HuH-7.5 (cell line): Measurements from ENCODE around the gene MRPL18.
"Not testable (repeated sequence)": the region's sequence is repeated elsewhere in the genome, so short reads cannot be mapped to it uniquely, and the experiment has no call there.

Source experiments
- DNase-seq: peaks from one replicate; pipeline ENCODE4 v3.0.0; 2011; ENCODE audit warnings: low spot score

MRPL18 gene

DNA sequence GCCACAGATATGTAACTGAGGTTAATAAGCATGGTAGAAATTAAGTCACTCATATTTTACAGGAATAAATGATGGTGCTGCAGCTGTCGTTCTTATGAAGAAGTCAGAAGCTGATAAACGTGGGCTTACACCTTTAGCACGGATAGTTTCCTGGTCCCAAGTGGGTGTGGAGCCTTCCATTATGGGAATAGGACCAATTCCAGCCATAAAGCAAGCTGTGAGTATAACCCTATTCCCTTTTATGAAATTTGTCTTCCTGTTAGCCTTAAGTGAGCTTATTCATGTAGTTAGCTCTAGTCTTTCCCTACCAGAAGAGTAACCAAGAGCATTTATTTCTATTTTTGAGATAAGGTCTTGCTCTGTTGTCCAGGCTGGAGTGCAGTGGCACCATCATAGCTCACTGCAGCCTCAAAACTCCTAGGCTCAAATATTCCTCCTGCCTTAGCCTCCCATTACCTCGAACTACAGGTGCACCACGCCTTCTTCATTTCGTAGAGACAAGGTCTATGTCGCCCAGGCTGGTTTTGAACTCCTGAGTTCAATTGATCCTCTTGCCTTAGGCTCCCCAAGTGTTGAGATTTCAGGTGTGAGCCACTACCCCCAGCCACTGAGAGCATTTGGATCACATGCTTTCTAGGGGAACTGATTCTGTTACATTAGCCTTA is 12.9 kb upstream of the MRPL18 start:
- no peak for DNase-seq

DNA sequence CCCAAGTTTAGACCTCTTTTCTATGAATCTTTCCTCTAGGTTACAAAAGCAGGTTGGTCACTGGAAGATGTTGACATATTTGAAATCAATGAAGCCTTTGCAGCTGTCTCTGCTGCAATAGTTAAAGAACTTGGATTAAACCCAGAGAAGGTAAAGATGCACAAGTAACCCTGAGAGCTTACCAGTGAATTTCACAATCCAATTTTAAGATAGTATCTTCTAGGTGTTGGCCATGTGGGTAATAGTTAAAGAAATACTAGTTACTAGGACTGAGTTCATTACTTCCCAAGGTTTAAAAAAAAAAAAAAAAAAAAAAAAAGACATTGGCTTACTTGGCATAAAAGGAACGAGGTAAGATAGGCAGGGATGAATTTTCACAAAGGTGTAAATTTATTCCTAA is 12.1 kb upstream of the MRPL18 start:
- DNase-seq: no peak

DNA sequence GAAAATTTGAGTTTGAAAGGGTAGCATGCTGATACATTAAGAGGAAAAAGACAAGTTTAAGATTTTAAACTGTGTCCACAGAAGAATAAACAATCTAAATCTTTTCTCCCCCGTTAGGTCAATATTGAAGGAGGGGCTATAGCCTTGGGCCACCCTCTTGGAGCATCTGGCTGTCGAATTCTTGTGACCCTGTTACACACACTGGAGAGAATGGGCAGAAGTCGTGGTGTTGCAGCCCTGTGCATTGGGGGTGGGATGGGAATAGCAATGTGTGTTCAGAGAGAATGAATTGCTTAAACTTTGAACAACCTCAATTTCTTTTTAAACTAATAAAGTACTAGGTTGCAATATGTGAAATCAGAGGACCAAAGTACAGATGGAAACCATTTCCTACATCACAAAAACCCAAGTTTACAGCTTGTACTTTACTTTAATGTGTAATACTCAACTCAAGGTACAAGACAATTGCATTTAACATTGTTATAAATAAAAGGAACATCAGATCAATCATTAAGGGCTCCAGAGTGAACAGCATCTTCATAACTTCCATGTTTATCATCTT is 11.6 kb upstream of the MRPL18 start:
- DNase-seq: no peak

DNA sequence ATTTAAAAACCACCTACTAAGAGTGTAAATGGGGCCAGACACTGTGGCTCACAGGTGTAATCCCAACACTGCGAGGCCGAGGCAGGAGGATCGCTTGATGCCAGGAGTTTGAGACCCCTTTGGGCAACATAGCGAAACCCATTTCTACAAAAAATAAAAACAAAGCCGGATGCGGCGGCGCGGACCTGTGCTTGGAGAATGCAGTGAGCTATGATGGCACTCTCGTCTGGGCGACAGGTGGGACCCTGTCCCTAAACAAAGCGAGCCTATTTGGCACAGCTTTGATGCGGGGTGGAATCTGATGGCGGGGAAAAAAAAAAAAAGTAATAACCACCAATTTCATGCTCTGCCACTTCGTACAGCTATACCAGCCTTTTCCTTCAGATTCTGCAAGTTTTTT is 2.0 kb upstream of the MRPL18 start:
- DNase-seq: no peak

DNA sequence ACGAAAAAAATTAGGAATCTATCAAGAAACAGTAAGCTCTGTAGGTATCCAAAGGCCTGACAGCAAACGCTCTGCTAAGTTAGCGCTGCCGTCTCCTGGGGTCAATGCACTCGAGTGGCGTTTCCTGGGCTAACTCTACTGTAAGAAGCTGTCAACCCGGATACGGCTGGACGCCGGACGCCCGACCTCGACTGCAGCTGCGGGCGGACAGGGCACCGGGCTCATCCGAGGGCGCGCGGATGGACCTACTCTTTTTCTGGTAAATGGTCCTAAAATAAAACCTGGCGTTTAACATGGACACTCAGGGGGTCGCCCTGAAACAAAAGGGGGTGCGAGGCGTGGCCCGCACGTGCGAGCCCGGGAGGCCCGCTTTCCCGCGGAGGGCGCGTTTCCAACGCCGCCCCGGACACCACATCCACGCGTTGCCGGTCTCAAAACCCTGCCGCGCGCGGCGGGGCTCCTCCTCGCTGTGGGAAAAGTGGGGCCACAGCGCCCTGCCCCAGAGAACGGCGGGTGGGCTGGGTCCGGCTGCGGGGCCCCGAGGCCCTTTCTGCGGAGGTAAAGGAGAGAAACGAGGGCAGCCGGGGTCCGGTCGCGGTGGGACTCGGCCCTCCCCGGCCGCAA is 1.4 kb upstream of the MRPL18 start:
- peak; percentile 50 for DNase-seq

DNA sequence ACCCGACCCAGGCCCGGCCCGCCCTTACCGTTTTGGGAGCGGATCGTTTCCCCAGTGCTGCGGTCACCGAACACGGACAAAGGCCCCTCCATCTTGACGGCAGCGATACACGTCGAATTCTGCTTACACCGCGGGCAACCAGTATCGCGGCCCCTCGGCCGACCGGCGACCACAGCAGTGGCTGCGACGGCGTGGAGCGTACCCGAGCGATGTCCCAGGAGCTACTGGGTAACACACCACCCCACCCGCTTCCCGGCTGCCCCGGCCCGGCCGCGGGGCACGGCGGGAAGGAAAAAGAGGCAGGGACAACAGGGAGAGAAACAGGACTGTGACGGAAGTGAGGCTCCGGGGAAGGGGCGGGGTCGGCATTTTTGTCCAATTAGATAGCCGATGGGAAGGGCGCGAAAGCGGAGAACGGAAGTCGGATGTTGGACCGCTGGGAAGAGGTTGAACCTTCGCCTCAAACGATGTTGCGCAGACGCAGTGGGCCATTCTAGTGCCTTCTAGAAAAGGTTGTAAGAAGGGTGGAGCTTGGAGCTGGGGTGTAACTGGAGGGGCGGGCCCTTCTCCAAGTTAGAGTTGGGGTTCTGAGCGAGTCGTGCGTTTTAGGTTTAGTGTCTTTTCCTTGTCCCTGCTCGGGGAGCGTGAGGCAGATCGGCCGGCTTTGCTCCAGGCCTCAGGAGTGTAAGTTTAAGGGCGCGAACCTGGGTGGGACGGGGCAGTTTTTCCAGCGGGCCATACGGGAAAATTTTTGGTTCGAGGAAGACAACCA is 704 bp upstream of the MRPL18 start, which contains the start of gene TCP1:
TSS of gene TCP1 (minus strand) at position 226 of the 772 bp plus-strand sequence. CDS start at position 92, 134 bp downstream.
- DNase-seq: peak; percentile 87

DNA sequence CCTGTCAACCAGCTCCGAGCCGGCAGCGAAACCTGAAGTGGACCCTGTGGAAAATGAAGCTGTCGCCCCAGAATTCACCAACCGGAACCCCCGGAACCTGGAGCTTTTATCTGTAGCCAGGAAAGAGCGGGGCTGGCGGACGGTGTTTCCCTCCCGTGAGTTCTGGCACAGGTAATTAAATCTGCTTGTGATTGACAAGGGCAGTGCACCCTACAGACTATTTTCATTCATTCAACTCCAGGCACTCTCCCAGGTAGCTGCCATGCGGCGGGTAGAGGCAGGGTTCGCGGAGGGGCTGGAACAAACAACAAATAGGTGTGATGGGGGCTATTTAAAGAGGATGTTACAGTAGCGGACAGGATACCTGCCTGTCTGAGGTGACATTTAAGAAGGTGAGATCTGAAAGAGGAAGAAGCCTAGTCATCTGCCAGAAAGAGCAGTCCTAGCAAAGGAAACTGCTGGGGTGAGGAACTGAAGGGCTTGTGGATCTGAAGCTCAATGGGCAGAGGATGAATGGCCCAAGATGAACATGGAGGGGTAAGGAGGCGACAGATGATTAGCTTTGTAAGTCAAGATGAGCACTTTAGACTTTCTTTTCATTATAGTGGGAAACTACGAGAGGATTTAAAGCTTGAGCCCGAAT is 810 bp downstream of the MRPL18 start:
- DNase-seq: no peak

DNA sequence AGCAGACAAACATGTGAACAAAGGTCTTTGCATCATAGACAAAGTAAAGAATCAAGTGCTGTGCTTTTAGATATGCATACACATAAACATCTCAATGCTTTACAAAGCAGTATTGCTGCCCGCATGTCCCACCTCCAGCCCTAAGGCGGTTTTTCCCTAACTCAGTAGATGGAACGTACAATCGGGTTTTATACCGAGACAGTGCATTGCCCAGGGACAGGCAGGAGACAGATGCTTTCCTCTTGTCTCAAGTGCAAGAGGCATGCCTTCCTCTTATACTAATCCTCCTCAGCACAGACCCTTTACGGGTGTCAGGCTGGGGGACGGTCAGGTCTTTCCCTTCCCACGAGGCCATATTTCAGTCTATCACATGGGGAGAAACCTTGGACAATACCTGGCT is 4.7 kb downstream of the MRPL18 start:
- not testable (repeated sequence) for DNase-seq

DNA sequence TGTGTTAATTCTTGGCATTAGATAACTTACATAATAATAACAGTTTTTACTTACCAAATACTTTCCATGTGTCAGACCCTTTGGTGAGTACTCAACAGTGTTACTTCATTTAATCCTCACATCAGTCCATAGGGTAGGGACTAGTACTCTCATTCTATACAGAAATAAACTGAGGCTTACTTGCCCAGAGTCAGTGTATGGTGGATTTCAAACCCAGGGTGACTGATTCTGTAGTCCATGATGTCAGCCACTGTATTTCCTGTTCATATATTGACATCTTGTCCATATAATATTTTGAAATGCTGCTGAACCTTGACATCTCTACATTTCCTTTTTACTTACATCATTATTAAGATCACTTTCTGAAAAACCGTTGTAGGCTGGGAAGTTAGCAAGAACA is 7.3 kb downstream of the MRPL18 start:
- no peak for DNase-seq

DNA sequence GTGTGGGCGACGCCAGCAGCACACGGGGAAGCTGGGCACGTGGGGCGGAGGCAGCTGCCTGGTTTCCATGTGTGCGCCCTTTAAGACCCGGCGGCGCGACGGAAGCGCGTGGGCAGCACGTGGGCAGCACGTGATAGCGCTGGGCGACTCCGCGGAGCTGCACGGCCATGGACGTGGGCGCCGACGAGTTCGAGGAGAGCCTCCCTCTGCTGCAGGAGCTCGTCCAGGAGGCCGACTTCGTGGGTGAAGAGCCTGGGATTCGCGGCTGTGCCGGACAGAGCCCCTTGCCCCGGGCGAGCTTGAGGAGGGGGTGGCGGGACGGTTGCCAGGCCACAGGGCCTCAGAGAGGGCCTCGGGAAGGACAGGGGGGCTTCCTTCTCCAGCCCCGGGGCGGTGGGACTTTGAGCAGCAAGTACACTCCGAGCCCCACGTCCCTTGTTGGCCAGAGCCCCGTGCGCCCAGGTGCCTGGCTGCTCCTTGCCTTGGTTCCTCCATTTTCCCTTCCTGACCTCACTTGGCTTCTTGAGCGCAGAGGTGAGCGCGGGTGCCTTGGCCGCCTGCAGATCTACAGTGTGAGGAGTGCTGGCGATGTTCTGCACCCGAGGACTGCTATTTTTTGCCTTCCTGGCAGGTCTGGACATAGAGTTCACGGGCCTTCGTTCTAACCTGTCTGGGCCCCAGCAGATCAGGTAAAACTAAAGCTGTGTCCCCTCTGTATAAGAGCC is 10.0 kb downstream of the MRPL18 start, which contains the start of gene PNLDC1:
TSS of gene PNLDC1 (plus strand) at position 136 of the 725 bp plus-strand sequence. CDS start at position 168, 32 bp downstream.
- no peak for DNase-seq

DNA sequence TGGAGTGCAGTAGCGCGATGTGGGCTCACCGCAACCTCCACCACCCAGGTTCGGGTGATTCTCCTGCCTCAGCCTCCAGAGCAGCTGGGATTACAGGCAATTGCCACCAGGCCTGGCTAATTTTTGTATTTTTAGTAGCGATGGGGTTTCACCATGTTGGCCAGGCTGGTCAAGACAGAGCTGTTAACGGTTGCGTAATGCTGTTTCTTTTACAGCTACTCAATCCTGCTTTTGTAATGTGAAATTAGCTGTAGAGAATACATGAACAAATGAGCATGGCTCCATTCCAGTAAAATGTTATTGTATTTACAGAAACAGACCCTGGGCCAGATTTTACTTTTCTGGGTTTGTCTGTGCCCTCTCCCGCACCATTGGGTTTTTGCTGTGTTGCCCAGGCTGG is 11.7 kb downstream of the MRPL18 start:
- no peak for DNase-seq

DNA sequence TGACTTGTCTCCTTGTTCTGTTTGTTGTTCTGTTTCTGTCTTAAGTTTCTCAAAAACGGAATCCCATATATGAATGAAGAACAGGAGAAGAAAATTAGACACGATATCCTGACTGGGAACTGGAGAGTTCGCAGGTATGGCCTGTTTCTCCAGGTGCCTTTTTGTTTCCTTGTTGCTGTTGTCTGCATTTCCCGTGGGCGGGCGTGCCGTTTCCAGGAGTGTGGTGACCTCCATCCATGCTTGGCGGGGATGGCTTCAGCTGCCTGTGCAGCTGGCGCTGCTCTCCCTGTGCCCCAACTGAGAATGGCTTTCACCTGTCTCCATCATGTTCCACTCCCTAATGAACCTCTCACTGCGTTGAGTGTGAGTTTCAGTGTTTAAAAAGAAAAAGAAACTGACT is 14.2 kb downstream of the MRPL18 start:
- DNase-seq: no peak

DNA sequence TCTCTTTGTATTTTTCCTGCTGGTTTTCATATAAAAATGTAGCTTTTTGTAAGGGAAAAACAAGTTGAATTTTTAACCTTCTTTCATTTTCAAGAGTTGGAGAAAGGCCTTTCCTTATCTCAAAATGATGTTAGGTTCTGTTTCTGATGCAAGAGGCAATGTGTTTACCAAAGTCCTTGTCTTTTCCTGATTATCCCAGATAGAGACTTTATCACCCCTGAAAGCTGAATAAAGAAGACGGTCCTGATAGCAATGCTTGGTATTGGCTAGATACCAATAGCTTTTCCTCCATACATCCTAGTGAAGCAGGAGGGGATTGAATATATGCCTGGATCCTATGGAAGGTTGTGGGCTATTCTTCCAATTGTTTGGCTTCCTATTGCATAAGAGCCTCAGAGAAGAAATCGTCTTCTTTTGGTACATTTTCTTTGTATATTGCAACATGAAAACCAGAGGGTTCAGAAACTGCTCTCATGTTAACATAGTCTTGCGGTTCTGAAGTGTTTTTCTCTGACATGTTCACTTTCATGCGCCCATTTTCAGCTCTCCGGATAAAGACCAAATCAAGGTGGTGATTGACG is 15.3 kb downstream of the MRPL18 start:
- no peak for DNase-seq

DNA sequence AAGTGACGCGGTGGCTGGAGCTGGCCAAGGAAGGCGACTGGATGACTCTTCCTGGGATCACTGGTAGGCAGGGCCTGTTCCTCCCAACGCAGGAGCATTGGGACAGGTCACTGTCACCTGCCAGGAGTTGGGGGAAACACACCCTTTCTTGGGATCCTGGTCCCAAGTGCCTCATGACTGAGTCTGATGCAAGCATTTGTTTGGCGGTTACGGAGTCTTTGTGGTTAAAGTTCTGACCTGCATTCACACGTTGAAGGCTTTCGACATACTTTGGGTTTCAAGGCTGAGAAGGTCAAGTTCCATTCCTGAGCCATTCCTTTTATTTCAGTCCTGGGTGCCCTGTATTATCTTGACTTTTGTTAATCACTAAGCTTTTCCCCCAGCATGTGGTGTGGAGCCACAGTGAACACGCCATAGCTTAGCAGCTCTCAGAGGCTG is 15.8 kb downstream of the MRPL18 start:
- no peak for DNase-seq

DNA sequence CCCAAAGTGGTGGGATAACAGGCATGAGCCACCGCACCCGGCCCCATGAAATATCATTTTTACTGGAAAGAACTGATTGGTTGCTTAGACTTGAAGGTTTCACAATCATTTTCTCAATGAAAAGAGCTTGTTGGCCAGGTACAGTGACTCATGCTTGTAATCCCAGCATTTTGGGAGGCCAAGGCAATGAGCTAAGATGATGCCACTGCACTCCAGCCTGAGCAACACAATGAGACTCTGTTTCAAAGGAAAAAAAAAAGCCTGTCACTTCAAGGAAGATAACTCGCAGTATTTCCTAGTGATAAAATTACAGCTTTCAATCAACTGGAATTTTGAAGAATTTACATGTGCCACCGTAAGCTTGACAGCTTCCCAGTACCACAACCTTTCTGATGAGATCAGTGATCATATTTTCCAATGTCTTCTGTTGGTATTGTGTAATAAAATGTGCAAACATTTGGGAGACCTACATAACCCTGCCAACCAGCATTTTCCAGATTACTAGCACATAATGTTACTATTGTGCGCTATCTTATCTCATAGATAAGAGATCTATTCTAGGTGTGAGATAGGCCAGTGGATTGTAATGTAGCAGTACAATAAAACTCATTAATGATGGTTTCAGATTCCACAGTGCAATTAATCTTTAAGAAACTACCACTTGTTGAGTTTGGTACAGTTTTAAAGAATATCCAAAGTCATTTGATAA is 17.0 kb downstream of the MRPL18 start:
- peak; percentile 52 for DNase-seq

DNA sequence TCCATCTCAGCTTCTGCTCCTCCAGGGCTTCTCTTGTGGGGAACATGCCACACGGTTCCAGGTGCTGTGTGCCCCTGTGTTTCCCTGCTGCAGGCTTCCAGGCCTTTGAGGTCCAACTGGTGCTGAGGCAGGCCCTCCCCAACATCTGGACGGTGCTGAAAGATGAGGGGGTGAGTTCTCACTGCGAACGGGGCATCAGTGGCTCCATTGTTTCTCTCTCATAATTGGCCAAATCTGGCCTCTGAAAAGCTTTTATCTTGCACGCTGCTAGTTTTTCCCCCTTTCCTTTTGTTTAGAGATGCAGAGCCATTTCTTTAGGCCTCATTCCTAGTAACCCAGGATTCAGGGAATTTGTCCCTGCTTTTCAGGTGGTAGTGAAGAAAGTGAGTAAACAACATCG is 18.4 kb downstream of the MRPL18 start:
- DNase-seq: no peak

DNA sequence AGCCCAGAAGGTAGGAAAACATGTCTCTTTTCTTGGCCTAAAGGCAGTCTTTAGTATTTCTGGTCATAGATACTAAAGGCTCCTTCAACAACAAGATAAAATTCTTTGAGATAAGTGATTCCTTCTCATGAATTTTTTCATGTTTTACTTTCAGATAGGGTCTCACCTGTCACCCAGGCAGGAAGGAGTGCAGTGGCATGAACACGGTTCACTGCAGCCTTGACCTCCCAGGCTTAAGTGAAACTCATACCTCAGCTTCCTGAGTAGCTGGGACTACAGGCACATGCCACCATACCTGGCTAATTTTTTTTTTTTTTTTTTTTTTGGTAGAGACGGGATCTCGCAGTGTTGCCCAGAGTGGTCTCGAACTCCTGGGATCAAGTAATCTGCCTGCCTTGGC is 18.9 kb downstream of the MRPL18 start:
- no peak for DNase-seq

DNA sequence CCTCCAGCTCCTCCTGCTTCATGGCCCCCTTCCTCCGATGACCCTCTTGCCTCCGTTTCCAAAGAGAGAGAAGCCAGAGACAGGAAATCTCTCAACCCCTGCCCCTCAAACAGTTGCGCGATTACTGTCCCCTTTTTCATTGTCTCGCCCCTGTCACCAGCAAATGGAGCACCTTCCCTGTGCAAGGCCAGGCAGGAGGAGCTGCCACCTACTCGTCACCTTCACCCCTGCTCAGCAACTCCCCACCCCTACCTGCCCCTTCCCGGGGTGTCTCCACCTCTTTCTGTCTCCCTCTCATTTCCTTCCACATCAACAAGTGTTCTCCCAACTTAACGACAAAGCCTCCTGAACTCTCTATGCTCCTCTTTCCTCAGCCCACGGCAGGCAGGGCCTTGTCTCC is 23.5 kb downstream of the MRPL18 start:
- DNase-seq: no peak

DNA sequence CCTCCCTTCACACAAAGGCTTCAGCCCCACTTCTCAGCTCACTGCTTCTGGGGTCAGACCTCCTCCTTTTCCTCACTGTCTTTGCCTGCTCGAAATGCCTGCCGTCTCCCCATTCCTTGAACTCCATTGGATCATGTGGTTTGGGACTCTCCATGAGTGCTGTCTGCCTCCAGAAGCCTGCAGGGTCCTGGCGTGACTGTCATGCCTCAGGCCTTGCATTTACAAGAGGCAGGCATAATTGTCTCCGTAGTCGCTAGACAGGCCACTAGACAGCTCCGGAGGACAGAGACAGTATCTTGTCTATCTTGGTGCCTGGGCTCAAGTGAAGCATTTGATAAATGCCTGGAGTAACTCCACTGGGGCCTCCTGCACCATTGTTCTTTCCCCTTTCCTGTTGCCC is 25.1 kb downstream of the MRPL18 start:
- no peak for DNase-seq

DNA sequence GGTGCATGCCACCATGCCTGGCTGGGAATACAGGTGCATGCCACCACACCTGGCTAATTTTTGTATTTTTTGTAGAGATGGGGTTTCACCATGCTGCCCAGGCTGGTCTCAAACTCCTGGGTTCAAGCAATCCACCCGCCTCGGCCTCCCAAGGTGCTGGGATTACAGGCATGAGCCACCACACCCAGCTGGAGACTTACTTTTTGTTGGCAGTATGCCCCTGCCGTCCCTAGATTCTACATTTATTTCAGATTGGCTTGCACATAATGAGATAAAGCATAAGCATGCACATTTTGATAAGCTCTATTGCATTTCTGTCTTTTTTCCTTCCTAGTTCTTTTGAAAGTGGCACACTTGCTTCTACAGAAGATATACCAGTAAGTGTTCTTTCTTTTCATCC is 26.5 kb downstream of the MRPL18 start:
- not testable (repeated sequence) for DNase-seq
